HG03442 (cell line): ENCODE measurements around the gene DKC1.
A peak's percentile ranks its signal among the peaks of the same experiment; 100 is the strongest.

Source experiments
- ATAC-seq: cut with Tn5 transposase; IDR thresholded peaks from one replicate; pipeline ENCODE4 v1.9.1; 2021; ENCODE audit warnings: mild to moderate bottlenecking, moderate library complexity; ENCODE audit not compliant: unreplicated experiment

Gene DKC1

GRCh38 chrX:154735695-154736393, 26.8 kb upstream of the DKC1 start:
- no peak for ATAC-seq

GRCh38 chrX:154737136-154737535, 25.5 kb upstream of the DKC1 start:
- ATAC-seq, result no peak

- no peak for ATAC-seq
Observed at GRCh38 chrX:154738011-154738738, 24.5 kb upstream of the DKC1 start.

- ATAC-seq, result no peak
Observed at GRCh38 chrX:154739952-154740465, 22.7 kb upstream of the DKC1 start.

- no peak for ATAC-seq
Observed at GRCh38 chrX:154742613-154743012, 20.1 kb upstream of the DKC1 start.

- ATAC-seq, result no peak
Observed at GRCh38 chrX:154748712-154749339, 13.8 kb upstream of the DKC1 start.

GRCh38 chrX:154749856-154750255, 12.8 kb upstream of the DKC1 start:
- no peak for ATAC-seq

GRCh38 chrX:154750301-154751202, 12.1 kb upstream of the DKC1 start, which contains the start of gene GAB3:
Gene GAB3, minus strand, starts transcription at chrX:154751077. Its CDS starts 52 bp downstream, at chrX:154751025.
- peak; percentile 67 for ATAC-seq

GRCh38 chrX:154751203-154751668, 11.4 kb upstream of the DKC1 start:
- ATAC-seq, result no peak

- ATAC-seq, result no peak
Observed at GRCh38 chrX:154751669-154752271, 10.9 kb upstream of the DKC1 start.

GRCh38 chrX:154758696-154759095, 4.0 kb upstream of the DKC1 start:
- ATAC-seq, result no peak

- ATAC-seq, result no peak
Observed at GRCh38 chrX:154761977-154762536, 607 bp upstream of the DKC1 start.

- no peak for ATAC-seq
Observed at GRCh38 chrX:154774622-154775021, 12.0 kb downstream of the DKC1 start.

GRCh38 chrX:154775419-154776349, 13.0 kb downstream of the DKC1 start:
- no peak for ATAC-seq

GRCh38 chrX:154776753-154777152, 14.1 kb downstream of the DKC1 start:
- ATAC-seq, result no peak

- no peak for ATAC-seq
Observed at GRCh38 chrX:154779261-154779660, 16.6 kb downstream of the DKC1 start.

GRCh38 chrX:154780968-154781367, 18.3 kb downstream of the DKC1 start:
- no peak for ATAC-seq

- no peak for ATAC-seq
Observed at GRCh38 chrX:154784149-154784995, 21.7 kb downstream of the DKC1 start.
